Measurements from ENCODE around the gene ST6GALNAC3.
"Not testable (repeated sequence)": the region's sequence is repeated elsewhere in the genome, so short reads cannot be mapped to it uniquely, and the experiment has no call there.

Gene ST6GALNAC3

GRCh38 chr1:76074321-76075187 lies at the start of gene ST6GALNAC3:
Gene ST6GALNAC3, plus strand, starts transcription at chr1:76074746.
- DNase-seq, result peak; percentile 78

GRCh38 chr1:76027341-76027740 lies 47.2 kb upstream of the ST6GALNAC3 start:
- DNase-seq, result no peak

GRCh38 chr1:76029331-76029730 lies 45.2 kb upstream of the ST6GALNAC3 start:
- no peak for DNase-seq

- DNase-seq, result no peak
Observed at GRCh38 chr1:76031496-76031895, 43.0 kb upstream of the ST6GALNAC3 start.

GRCh38 chr1:76033800-76034475 lies 40.6 kb upstream of the ST6GALNAC3 start:
- no peak for DNase-seq

- no peak for DNase-seq
Observed at GRCh38 chr1:76035053-76035452, 39.5 kb upstream of the ST6GALNAC3 start.

GRCh38 chr1:76037324-76037723 lies 37.2 kb upstream of the ST6GALNAC3 start:
- no peak for DNase-seq

GRCh38 chr1:76038287-76039004 lies 36.1 kb upstream of the ST6GALNAC3 start:
- DNase-seq, result no peak

GRCh38 chr1:76046149-76046548 lies 28.4 kb upstream of the ST6GALNAC3 start:
- no peak for DNase-seq

- no peak for DNase-seq
Observed at GRCh38 chr1:76048219-76048618, 26.3 kb upstream of the ST6GALNAC3 start.

GRCh38 chr1:76048926-76049325 lies 25.6 kb upstream of the ST6GALNAC3 start:
- no peak for DNase-seq

GRCh38 chr1:76049498-76049897 lies 25.0 kb upstream of the ST6GALNAC3 start:
- DNase-seq, result no peak

GRCh38 chr1:76050073-76050472 lies 24.5 kb upstream of the ST6GALNAC3 start:
- DNase-seq, result not testable (repeated sequence)

- DNase-seq, result no peak
Observed at GRCh38 chr1:76053021-76053420, 21.5 kb upstream of the ST6GALNAC3 start.

GRCh38 chr1:76054359-76054758 lies 20.2 kb upstream of the ST6GALNAC3 start:
- DNase-seq, result no peak

GRCh38 chr1:76055987-76056386 lies 18.6 kb upstream of the ST6GALNAC3 start:
- DNase-seq, result no peak

GRCh38 chr1:76059451-76059850 lies 15.1 kb upstream of the ST6GALNAC3 start:
- no peak for DNase-seq

GRCh38 chr1:76065270-76065669 lies 9.3 kb upstream of the ST6GALNAC3 start:
- DNase-seq, result no peak

- no peak for DNase-seq
Observed at GRCh38 chr1:76066394-76066793, 8.2 kb upstream of the ST6GALNAC3 start.

GRCh38 chr1:76068542-76068941 lies 6.0 kb upstream of the ST6GALNAC3 start:
- DNase-seq, result no peak

GRCh38 chr1:76068953-76069561 lies 5.5 kb upstream of the ST6GALNAC3 start:
- no peak for DNase-seq

- DNase-seq, result no peak
Observed at GRCh38 chr1:76070538-76070937, 4.0 kb upstream of the ST6GALNAC3 start.

GRCh38 chr1:76073481-76073880 lies 1.1 kb upstream of the ST6GALNAC3 start:
- no peak for DNase-seq
